ENCODE data around the gene HTATIP2. TPM values are rescaled to one million over a fixed set of nuclear protein-coding genes. Genes with fewer than 3 reads are reported as not detected.

HTATIP2 gene
- total and polyA plus RNA-seq, 9 of the 15 experiments (the other 6 are each of a cell fraction or from before 2014, with no cell fraction given) = 48.3 to 90.9 (median 64.4) TPM

DNA sequence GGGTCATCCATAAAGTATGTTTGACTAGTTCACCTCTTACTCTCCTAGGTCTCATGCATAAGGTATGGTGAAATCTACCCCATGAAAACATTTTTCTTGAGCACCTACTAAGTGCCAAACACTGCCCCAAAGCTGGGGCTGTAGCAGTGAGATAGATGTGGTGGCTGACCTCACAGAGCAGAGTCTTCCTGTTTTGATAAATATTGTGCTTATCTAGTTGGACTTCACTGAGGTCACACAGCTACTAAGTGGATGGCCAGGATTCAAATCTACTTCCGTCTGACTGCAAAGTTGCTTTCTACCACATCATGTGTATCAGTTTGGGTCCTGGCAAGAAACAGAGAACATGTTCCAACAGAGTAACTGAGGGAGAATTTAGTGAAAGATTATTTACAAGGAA, 6.4 kb upstream of the HTATIP2 start (continued):
- TF ChIP-seq THAP12 (CRISPR knock-in tag; IDR thresholded peaks at IDR 0.05) = no peak
- TF ChIP-seq ZNF165 (CRISPR knock-in tag; IDR thresholded peaks at IDR 0.05; ENCODE audit: borderline replicate concordance) = no peak
- no peak for TF ChIP-seq KAT2B (IDR thresholded peaks at IDR 0.05; ENCODE audit: low read depth, low read length)
- TF ChIP-seq, protein P1, sequence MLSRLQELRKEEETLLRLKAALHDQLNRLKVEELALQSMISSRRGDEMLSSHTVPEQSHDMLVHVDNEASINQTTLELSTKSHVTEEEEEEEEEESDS (CRISPR knock-in tag; IDR thresholded peaks at IDR 0.05) = no peak
- no peak for TF ChIP-seq NR2F6 (CRISPR knock-in tag; IDR thresholded peaks at IDR 0.05)
- no peak for TF ChIP-seq CBFB (CRISPR knock-in tag; IDR thresholded peaks at IDR 0.05)
- no peak for TF ChIP-seq COPS2 (conservative IDR thresholded peaks at IDR 0.05)
- no peak for TF ChIP-seq E4F1 (CRISPR knock-in tag; IDR thresholded peaks at IDR 0.05; ENCODE audit: borderline replicate concordance)
- no peak for TF ChIP-seq ZNF707 (CRISPR knock-in tag; conservative IDR thresholded peaks at IDR 0.05)
- TF ChIP-seq NR2C1 (IDR thresholded peaks at IDR 0.05) = no peak
- peak; percentile 74 for TF ChIP-seq NR2C1 (tag; IDR thresholded peaks at IDR 0.05)
- TF ChIP-seq GATAD2A (IDR thresholded peaks at IDR 0.05) = no peak
- TF ChIP-seq, protein P2, sequence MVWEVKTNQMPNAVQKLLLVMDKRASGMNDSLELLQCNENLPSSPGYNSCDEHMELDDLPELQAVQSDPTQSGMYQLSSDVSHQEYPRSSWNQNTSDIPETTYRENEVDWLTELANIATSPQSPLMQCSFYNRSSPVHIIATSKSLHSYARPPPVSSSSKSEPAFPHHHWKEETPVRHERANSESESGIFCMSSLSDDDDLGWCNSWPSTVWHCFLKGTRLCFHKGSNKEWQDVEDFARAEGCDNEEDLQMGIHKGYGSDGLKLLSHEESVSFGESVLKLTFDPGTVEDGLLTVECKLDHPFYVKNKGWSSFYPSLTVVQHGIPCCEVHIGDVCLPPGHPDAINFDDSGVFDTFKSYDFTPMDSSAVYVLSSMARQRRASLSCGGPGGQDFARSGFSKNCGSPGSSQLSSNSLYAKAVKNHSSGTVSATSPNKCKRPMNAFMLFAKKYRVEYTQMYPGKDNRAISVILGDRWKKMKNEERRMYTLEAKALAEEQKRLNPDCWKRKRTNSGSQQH (CRISPR knock-in tag; IDR thresholded peaks at IDR 0.05) = no peak
- TF ChIP-seq ATF6 (CRISPR knock-in tag; IDR thresholded peaks at IDR 0.05) = no peak
- TF ChIP-seq PTBP1 (IDR thresholded peaks at IDR 0.05; ENCODE audit: low read depth, low read length) = no peak
- TF ChIP-seq SIRT6 (IDR thresholded peaks at IDR 0.05; ENCODE audit: low read depth, low read length) = no peak
- TF ChIP-seq, protein P3, sequence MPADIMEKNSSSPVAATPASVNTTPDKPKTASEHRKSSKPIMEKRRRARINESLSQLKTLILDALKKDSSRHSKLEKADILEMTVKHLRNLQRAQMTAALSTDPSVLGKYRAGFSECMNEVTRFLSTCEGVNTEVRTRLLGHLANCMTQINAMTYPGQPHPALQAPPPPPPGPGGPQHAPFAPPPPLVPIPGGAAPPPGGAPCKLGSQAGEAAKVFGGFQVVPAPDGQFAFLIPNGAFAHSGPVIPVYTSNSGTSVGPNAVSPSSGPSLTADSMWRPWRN (IDR thresholded peaks at IDR 0.05; ENCODE audit: low read depth) = no peak
- TF ChIP-seq GTF2F1 (IDR thresholded peaks at IDR 0.05; ENCODE audit: low read depth, low read length) = no peak
- 0 out of 2 replicates have a peak, but pooled peaks have one; percentile 11 for TF ChIP-seq FOSL1 (tag; conservative IDR thresholded peaks at IDR 0.05)
- TF ChIP-seq HEY1 (CRISPR knock-in tag; IDR thresholded peaks at IDR 0.05; ENCODE audit: borderline replicate concordance) = no peak

Data from K562 (cell line).